Measurements from ENCODE around the gene PDILT. TPM values are rescaled to one million over a fixed set of nuclear protein-coding genes. Genes with fewer than 3 reads are reported as not detected.

Gene PDILT
- total RNA-seq, 1 experiment from 2014 or later, result not detected

DNA sequence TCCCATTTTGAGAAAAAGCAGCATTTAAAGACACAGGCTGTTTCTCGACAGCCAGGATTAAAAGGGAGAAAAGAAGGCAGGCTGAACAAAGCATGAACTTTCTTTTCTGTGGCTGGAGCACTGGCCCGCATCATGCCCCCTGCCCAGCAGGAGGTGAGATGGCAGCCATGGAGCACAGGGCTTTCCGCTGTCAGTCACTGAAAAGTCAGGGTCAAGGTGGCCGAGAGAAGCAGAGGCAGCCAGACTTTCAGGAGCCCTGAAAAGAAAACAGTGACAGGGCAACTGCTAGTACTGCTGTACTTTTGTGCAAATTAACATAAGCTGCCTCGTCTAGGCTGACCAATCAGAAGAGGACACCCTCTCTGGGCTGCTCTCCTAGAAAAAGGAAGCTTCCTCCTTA lies 71.4 kb downstream of the PDILT start:
- no peak overlapping the region for H2AK5ac ChIP-seq (ENCODE audit: insufficient read length, low read length)
- no peaks in the 10 kb centered on the region for H3K4me1 ChIP-seq (ENCODE audit: insufficient read depth, low read length)
- no peak overlapping the region for H4K91ac ChIP-seq (ENCODE audit: insufficient read length, low read depth, low read length)
- DNase-seq, result no peak
- no peaks in the 10 kb centered on the region for H4K20me1 ChIP-seq (ENCODE audit: control insufficient read depth, insufficient read depth, insufficient read length)
- no peaks in the 10 kb centered on the region for H3K9me3 ChIP-seq (ENCODE audit: control insufficient read depth, low read depth, low read length)
- H3K4me2 ChIP-seq (ENCODE audit: insufficient read depth, insufficient read length, low read length), result no peak overlapping the region
- no peaks in the 10 kb centered on the region for H3K79me1 ChIP-seq (ENCODE audit: insufficient read depth, low read depth, low read length, poor library complexity, severe bottlenecking)
- H2AFZ ChIP-seq (ENCODE audit: low read length), result no peak overlapping the region
- Mint-ChIP-seq H3K27ac (no peak overlapping the region), H3K4me3 (no peak overlapping the region), H3K9me3 (no peaks in the 10 kb centered on the region; a peak in 1 of 5 replicates), H3K4me1 (peaks cover 2 to 10% of the 10 kb centered on the region in 2 experiments; a peak in 2 of 4 replicates), H3K27me3 (ENCODE audit: low read depth) (no peaks in the 10 kb centered on the region; the same call in none of the 2 replicates), H3K36me3 (ENCODE audit: insufficient read depth in 1 of 3, low read depth in 3 of 3) (no peaks in the 10 kb centered on the region)
- H3K27ac ChIP-seq (ENCODE audit: insufficient read length, low read depth, low read length), result no peak overlapping the region
- H3K14ac ChIP-seq (ENCODE audit: insufficient read depth, low read length), result no peak overlapping the region
- H3K79me2 ChIP-seq (ENCODE audit: insufficient read depth, low read length), result no peaks in the 10 kb centered on the region
- no peak overlapping the region for H3K4ac ChIP-seq (ENCODE audit: low read depth, low read length)
- H3T11ph ChIP-seq (ENCODE audit: low read length), result no peak overlapping the region
- H2BK5ac ChIP-seq (ENCODE audit: insufficient read length, low read length), result no peak overlapping the region
- H2BK12ac ChIP-seq (ENCODE audit: insufficient read length, low read depth, low read length), result no peak overlapping the region
- no peak overlapping the region for H3K9ac ChIP-seq (ENCODE audit: extremely low read depth, insufficient read length, low read length)
- no peak overlapping the region for H2BK20ac ChIP-seq (ENCODE audit: low read depth, low read length, poor library complexity, severe bottlenecking)
- no peak overlapping the region for H3K56ac ChIP-seq (ENCODE audit: insufficient read length, low read depth, low read length)
- H3K23ac ChIP-seq (ENCODE audit: insufficient read length, low read depth, low read length), result no peak overlapping the region
- H2BK120ac ChIP-seq (ENCODE audit: low read depth, low read length, poor library complexity, severe bottlenecking), result no peak overlapping the region
- no peak overlapping the region for H2BK15ac ChIP-seq (ENCODE audit: low read depth, low read length)
- H4K8ac ChIP-seq (replicated peaks; ENCODE audit: insufficient read length, low read depth, low read length), result no peak overlapping the region
- H4K5ac ChIP-seq (ENCODE audit: insufficient read length, low read depth, low read length), result no peak overlapping the region
- no peak overlapping the region for H3K18ac ChIP-seq (ENCODE audit: insufficient read length, low read depth, low read length)
- no peaks in the 10 kb centered on the region for H3K23me2 ChIP-seq (ENCODE audit: insufficient read length, low read depth, low read length, poor library complexity, severe bottlenecking)
- WGBS (ENCODE audit: extremely low coverage, insufficient read length, low lambda C conversion rate), result no CpG with 5 or more reads among the region's 5 CpGs
- H3K27me3 ChIP-seq (ENCODE audit: insufficient read depth, low read length), result no peaks in the 10 kb centered on the region
- TF ChIP-seq CTCF (conservative IDR thresholded peaks at IDR 0.05), result no peak

Data from H9 (cell line).